Raji (cell line): ENCODE measurements around the gene PIK3CA.

Experiments used
- POLR2A ChIP-seq: IDR thresholded peaks from 2 replicates; pipeline ENCODE4 v1.6.1; 2011; ENCODE audit warnings: low read depth, low read length, control low read depth; ENCODE audit not compliant: insufficient read depth

PIK3CA gene

DNA sequence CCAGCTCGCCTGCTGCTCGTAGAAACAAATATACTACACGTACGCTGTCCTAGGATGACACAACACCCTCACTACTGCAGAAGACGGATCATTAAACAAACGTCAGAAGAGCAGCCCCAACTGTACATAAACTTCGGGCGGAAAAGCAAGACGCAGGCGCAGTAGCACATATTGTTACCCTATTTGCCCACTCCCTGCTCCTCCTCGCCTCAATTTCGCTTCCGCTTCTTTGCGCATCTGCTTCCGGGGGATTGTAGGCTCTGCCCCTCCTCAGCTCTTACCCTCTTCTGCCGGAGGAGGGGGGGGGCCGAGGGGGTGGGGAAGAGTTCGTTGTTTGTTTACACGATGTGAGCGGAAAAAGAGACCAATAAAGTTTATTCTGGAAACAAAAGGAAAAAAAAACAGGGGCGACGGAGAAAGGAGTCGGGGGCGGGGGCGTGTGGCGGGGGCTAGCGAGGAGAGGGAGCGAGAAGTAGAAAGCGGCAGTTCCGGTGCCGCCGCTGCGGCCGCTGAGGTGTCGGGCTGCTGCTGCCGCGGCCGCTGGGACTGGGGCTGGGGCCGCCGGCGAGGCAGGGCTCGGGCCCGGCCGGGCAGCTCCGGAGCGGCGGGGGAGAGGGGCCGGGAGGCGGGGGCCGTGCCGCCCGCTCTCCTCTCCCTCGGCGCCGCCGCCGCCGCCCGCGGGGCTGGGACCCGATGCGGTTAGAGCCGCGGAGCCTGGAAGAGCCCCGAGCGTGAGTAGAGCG is at the start of gene PIK3CA:
PIK3CA (plus strand) TSS at position 485 of the 743 bp plus-strand sequence. CDS start 50,469 bp downstream, outside the sequence.
- peak; percentile 58 for TF ChIP-seq POLR2A

DNA sequence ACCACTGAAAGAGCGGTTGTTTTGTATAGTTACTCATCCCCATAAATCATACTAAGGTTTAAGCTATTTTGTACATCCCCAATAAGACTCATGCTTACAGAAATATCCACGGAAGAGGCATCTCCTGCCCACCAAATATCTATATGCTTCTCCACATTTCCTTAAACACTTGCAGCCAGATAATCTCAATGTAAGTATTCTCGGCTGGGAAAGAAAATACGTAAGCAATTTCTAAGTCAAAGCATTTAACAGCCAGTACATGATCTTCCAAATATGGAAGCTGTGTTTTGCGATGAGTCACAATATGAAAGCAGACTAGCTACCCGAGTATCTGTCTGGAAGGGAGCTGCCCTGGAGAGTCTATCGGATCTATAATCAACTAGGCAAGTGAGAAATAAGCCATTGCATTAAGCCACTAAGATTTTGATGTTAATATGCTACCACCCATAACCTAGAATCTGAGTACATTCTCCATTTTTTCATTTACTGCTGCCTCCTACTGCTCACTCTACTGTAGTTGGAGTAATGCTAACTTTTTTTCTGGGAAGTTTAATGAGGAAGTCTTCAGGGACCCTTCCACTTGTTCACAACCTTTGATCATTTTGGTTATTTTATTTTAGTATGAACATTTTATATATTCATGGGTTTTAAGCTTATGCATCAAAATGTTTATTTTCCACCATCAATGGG is 49.6 kb upstream of the PIK3CA start:
- TF ChIP-seq POLR2A = no peak

DNA sequence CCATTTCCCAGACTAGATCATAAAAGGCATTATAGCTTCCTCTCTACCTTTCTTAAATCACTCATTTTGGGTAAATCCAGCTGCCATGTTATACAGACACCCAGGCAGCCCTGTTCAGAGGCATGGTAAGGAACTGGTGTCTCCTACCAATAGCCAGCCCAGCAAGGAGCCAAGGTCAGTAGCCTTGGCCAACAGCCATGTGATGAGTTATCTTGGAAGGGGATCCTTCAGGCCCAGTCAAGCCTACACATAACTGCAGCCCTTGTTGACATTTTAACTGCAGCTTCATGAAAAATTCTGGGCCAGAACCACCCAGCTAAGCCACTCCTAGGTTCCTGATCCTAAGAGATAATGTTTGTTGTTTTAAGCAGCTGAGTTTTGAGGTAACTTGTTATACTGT is 47.5 kb upstream of the PIK3CA start:
- no peak for TF ChIP-seq POLR2A

DNA sequence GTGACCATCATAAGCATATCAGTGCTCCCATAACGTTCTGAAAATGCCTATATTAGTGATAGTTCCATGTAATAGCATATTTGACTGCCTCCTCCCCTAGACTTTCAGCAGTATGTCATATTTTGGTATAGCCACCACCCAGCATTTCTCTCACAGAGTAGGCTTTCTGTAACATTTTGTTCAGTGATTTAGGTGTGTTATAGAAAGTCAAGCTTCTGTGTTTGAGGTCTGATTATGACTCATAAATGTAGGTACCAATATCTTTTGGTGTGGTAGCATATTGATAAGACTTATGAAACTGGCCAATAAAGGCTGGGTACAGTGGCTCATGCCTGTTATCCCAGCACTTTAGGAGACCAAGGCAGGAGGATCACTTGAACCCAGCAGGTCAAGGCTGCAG is 42.3 kb upstream of the PIK3CA start:
- TF ChIP-seq POLR2A = no peak

DNA sequence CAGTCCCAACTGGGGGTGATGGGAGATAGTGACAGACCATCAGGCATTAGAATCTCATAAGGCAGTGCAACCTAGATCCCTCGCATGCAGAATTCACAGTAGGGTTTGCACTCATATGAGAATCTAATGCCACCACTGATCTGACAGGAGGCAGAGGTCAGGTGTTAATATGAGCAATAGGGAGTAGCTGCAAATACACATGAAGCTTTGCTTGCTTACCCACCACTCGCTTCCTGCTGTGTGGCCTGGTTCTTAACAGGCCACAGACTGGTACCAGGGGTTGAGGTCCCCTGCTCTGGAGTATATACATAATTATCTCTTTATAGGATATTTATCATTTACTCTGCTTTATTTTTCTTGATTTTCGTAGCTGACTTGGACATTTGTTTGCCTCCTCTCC is 40.5 kb upstream of the PIK3CA start:
- no peak for TF ChIP-seq POLR2A

DNA sequence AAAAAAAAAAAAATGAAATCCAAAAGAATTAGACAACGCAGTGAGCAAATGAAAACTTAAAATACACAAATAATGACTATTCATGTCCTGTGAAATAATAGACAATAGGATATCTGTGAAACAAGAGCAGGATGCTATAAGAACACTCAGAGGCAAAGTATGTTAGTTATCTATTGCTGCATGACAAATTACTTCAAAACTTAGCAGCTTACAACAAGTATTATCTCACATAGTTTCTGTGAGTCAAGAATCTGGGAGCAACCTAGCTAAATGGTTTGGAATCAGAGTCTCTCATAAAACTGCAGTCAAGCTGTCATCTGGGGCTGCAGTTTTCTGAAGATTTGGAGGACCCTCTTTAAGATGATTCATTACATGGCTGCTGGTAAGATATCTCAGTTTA is 40.1 kb upstream of the PIK3CA start:
- no peak for TF ChIP-seq POLR2A

DNA sequence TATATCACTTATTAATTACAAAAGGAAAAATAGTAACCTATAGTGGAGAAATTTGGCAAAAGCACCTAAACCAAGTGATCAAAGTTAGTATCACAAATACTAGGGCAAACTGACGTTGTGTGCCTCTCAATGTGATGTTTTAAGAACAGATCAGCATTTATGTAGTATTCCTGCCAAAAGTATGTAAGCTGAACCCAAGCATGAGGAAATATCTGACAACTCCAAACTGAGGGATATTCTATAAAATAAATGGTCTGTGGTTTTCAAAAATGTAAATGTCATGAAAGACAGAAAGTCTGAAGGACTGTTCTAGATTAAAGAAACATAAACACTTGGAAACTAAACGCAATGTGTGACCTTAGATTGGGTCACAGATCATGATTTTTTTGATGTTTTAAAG is 34.3 kb upstream of the PIK3CA start:
- no peak for TF ChIP-seq POLR2A

DNA sequence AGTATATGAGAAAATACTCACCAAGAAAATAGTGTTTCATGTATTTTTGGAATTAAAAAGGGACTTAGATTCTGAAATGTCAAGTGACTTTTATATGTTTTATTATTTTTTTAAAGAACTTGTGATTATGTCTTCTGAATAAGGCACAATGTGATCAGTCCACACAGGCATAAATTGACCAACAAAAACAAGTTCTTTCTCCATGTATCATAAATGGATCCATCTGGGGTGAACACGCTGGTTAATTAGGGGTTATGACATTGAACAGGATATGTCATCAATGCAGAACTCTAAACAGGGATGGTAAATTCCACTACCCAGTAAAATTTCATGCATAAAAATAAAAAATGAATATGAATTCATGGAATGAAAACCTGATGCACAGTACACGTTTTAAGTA is 31.3 kb upstream of the PIK3CA start:
- no peak for TF ChIP-seq POLR2A

DNA sequence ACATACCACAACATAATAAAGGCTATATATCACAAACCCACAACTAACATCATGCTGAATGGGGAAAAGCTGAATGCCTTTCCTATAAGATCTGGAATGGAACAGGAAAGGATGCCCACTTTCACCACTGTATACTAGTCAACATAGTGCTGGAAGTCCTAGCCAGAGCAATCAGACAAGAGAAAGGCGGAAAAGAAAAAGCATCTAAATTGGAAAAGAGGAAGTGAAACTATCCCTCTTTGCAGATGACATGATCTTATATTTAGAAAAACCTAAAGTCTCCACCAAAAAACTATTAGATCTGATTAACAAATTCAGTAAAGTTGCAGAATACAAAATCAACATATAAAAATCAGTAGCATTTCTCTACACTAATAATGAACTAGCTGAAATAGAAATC is 14.6 kb upstream of the PIK3CA start:
- no peak for TF ChIP-seq POLR2A

DNA sequence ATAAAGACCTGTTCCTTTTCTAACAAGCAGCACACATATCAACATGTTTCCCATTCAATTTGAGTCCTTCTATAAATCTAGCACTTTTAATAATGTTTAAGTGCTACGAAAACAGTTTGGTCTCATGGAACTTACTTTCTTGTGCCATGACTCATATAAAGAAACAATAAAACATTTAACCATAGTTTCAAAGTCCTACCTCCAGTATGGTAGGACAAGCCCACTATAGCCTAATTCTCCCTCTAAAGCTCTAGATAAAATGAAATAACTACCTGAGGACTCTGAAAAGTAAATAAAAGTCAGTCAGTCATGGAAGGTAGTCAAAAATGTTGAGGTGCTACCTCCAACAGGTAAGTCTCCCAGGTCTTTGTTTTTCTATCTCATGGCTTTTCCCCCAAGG is 12.0 kb upstream of the PIK3CA start:
- no peak for TF ChIP-seq POLR2A

DNA sequence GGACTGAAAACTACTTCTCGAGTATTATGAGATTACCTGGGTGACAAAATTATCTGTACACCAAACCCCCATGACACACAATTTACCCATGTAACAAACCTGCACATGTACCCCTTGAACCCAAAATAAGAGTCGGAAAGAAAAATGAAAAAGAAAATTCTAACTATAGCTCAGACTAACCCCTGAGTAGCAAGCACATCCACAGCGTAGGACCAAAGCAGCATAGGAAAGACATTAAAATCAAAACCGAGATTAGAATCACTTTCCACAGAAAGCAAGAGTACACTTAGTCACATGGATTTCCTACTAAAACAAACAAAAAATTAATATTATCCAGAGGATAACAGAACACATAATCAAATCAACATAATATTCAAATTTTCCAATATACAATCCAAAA is 6.3 kb upstream of the PIK3CA start:
- TF ChIP-seq POLR2A = no peak

DNA sequence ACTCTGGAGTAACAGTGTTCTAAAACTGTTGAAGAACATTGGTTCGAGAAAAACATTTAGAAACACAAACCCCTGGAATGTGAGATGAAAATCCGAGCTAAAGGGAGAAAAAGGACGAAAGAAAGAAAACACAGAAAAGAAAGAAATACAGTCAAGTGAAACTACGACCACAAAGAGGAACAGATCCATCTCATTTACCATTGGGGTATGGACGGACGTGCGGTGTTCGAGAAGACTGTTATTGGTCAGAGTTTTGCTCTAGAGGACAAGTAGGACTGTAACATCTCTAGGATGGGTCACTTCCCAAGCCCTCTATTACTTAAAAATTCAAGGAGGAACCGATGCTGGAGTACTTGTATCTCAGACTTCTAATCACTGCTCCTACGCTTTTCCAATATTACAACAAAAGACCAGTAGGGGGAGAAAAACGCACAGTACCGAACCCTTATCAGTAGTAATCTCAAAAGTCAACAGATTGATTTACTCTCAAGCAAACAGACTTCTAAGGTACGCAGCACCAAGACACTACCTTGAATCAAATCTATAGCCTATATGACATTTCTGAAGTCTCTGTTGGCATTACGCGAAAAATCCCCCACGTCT is 1.1 kb upstream of the PIK3CA start:
- TF ChIP-seq POLR2A = no peak

DNA sequence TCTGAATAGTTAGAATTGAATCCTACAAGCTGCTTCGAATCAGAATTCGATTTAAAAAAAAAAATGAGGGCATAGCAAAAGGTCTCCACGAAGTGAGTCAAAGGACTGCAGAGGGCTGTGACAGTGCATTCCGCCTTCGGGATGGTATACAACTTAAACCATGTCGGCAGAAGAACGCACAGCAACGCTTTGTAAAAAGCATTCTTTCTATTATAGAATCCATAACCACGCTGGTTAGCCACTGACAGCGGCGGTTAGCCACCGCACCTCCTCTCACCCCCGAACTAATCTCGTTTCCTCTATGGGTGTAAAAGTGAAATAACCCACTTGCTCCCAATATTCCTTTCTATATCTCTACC is 664 bp upstream of the PIK3CA start:
- no peak for TF ChIP-seq POLR2A

DNA sequence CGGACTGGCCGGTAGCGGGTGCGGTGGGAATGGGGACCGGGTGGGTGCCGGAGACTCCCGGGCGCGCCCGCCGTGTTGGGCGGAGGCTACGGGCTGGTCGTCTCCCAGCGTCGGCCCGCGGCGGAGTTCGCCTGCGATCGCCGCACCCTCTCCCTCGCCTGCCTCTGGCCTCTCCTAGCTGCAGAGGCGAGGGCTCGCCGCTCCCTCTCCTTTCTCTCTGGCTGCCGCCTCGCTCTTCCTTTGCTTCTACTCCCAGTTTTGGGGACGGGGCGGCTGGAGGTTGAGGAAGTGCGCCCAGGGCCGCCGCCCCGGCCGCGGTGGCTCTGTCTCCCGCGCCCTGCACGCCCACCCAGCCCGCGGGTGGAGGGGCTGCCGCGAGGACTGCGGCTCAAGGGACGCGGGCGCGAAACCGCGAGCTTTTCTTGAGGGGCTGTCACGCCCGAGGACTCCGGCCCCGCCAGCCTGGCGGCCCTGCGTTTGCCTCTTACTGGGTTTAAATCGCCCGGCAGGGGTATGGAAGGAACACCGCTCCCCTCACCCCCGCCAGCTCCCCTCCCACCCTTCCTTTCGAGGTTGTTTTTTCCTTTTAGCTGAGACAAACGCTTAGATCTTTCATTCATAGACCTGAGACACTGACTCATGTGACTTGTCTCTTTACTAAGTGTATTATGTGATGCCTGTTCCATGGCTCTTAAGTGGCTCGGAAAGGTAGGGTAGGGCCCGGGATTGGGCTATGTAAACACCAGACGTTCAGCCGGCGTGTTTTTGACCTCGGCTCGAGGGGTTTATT is 654 bp downstream of the PIK3CA start:
- peak; percentile 42; the same call in 1 of the 2 replicates for TF ChIP-seq POLR2A

DNA sequence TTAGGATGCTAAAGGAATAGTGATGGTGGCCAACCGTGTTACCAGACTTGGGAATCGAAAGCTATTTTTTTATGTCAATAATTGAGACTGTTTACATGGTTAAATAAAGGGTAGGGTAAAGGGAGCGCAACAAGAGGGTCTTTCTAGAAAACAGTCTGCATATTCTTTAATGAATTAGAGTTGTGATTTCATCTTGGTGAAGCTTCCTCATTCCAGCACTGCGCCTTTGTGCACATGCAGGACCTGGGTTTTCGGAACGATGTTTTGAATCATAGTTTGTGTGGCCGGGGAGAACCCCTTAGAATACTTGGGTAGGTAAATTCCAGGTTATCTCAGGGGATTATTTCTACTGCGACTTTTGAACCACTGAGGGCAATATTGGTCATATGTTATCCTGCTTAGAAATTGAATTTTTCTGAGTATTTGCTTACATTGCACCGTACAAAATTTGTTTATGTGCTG is 1.3 kb downstream of the PIK3CA start:
- no peak for TF ChIP-seq POLR2A

DNA sequence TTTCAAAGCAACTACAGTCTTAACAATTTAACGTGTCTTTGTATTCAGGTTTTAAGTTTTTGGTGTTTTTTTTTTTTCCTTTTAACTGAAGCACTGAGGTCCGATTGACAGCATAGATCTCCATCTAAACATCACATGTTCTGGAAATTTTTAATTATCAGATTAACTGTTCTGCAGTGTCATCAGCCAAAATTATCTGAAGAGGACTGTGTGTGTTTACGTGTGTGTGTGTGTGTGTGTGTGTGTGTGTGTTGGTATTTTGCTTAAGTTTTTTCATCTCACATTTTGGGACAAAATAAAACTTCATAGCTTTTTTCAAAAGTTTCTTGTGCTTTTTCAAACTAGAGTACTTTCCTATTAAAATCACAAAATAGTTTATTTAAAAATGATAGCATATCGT is 1.8 kb downstream of the PIK3CA start:
- no peak for TF ChIP-seq POLR2A

DNA sequence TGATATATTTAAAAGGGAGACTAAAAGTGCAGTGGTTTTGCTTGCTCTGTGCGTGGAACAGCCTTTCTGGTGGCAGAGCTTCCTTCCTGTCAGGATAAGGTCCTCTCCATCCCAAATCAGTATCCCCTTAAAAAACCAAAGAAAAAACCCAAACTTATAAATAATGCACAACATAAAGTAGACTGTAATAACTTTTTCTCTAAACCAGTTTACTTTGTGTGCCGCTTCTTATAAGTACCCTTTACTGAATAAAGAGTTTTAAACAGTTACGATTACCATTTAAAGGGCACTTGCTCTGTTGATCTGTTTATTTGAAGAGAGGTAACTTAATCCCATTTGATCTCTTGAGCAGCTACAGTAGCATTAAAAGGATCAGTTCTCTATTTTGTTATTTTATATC is 2.5 kb downstream of the PIK3CA start:
- no peak for TF ChIP-seq POLR2A
